Keratinocyte (primary cell): ENCODE results near the gene RAI1.

ENCODE experiments used
- CTCF ChIP-seq, 3 experiments: IDR thresholded peaks in 1 of 3; conservative IDR thresholded peaks in 1 of 3; optimal IDR thresholded peaks in 1 of 3; 2 replicates in 2 of 3; 3 replicates in 1 of 3; pipeline versions ENCODE3 to v1.5.1; 2011; ENCODE audit warnings: low read length in 3 of 3, mild to moderate bottlenecking in 3 of 3, moderate library complexity in 2 of 3, control low read depth in 1 of 3, inconsistent platforms in 1 of 3; ENCODE audit not compliant: insufficient read depth in 2 of 3; ENCODE audit errors: extremely low read depth in 1 of 3
- EZH2 ChIP-seq: IDR thresholded peaks from one replicate; pipeline ENCODE4 v1.6.1; 2012; ENCODE audit warnings: inconsistent platforms, mild to moderate bottlenecking, low read length, moderate library complexity

GRCh38 chr17:17703140-17703919 is 22.1 kb downstream of the RAI1 start:
- no peak for TF ChIP-seq EZH2
- TF ChIP-seq CTCF (optimal IDR thresholded peaks at IDR 0.05 in 1 of 3, IDR thresholded peaks at IDR 0.05 in 1 of 3, conservative IDR thresholded peaks at IDR 0.05 in 1 of 3; ENCODE audit: extremely low read depth in 1 of 3, insufficient read depth in 2 of 3, low read length in 3 of 3) = peak in 1 of 3 experiments; percentile 18
